Astrocyte of the cerebellum (primary cell): Measurements from ENCODE around the gene CCDC127.
A peak's percentile ranks its signal among the peaks of the same experiment; 100 is the strongest.
"Not testable (repeated sequence)": the region's sequence is repeated elsewhere in the genome, so short reads cannot be mapped to it uniquely, and the experiment has no call there.

Experiments used
- DNase-seq: peaks from one replicate; pipeline ENCODE4 v3.0.0-alpha.2; 2011; ENCODE audit warnings: low read depth
- H3K4me3 ChIP-seq: 2 replicates; pipeline ENCODE4 v1.5.1; 2011; ENCODE audit warnings: mild to moderate bottlenecking, low read depth, low read length, moderate library complexity
- CTCF ChIP-seq: IDR thresholded peaks from 2 replicates; pipeline ENCODE4 v1.5.1; 2012; ENCODE audit warnings: low read length, low read depth, moderate library complexity, mild to moderate bottlenecking; ENCODE audit errors: missing control alignments
- in situ Hi-C: cut with HindIII; loops from 2 replicates; pipeline ENCODE4 v1.10.0; 2017; ENCODE audit warnings: low sequenced_read_pairs

Gene CCDC127

GRCh38 chr5:197892-198489 lies 20.0 kb downstream of the CCDC127 start:
- in situ Hi-C loops, result no loop called here
- no peak for TF ChIP-seq CTCF
- H3K4me3 ChIP-seq, result no peak overlapping the region
- no peak for DNase-seq

- H3K4me3 ChIP-seq, in situ Hi-C loops: not testable (repeated sequence)
These were observed 20.9 kb downstream of the CCDC127 start for GRCh38 chr5:197031-197430.

GRCh38 chr5:196350-196749 lies 21.6 kb downstream of the CCDC127 start:
- in situ Hi-C loops, result no loop called here
- no peak for DNase-seq
- TF ChIP-seq CTCF, result no peak
- H3K4me3 ChIP-seq, result no peak overlapping the region

More at GRCh38 chr5:197031-197430, 20.9 kb downstream of the CCDC127 start:
- peak; percentile 42 for TF ChIP-seq CTCF
- DNase-seq, result not testable (repeated sequence)

- in situ Hi-C loops, result no loop called here
- DNase-seq, result no peak
- no peak overlapping the region for H3K4me3 ChIP-seq
- TF ChIP-seq CTCF, result peak; percentile 10
These were observed 22.4 kb downstream of the CCDC127 start for GRCh38 chr5:195401-196160.

- no peak for TF ChIP-seq CTCF
- in situ Hi-C loops, result no loop called here
- no peak for DNase-seq
- no peak overlapping the region for H3K4me3 ChIP-seq
These were observed 23.2 kb downstream of the CCDC127 start for GRCh38 chr5:194603-195209.

- no peak for TF ChIP-seq CTCF
- H3K4me3 ChIP-seq, result no peak overlapping the region
- in situ Hi-C loops, result no loop called here
- no peak for DNase-seq
These were observed 23.9 kb downstream of the CCDC127 start for GRCh38 chr5:194102-194501.
